Caco-2 (cell line): Measurements from ENCODE around the gene DOCK4. TPM values are rescaled to one million over a fixed set of nuclear protein-coding genes. Genes with fewer than 3 reads are reported as not detected.

ENCODE experiments used
- BruUV-seq: library from RNA; stranded (reverse); fragments of 400-500 nt; replicated peaks from 2 replicates; lab custom pipeline; 2021; lab: Mats Ljungman, UMichigan
- CTCF ChIA-PET: fragments of 300-600 bp; sonication (Branson Sonifier 250); formaldehyde crosslinking; loops from one replicate; lab custom pipeline; 2022; ENCODE audit warnings: antibody characterized with exemption; lab: Charles Lee
- POLR2A ChIA-PET: fragments of 300-600 bp; sonication (Branson Sonifier 250); formaldehyde crosslinking; loops from one replicate; lab custom pipeline; 2022; ENCODE audit warnings: antibody characterized with exemption; lab: Charles Lee
- DNase-seq, 2 experiments: peaks; one replicate each; pipeline versions ENCODE4 v3.0.0 to v3.0.0-alpha.2; 2020 to 2022
- H3K27me3 ChIP-seq: replicated peaks from 2 replicates; pipeline ENCODE4 v1.6.0; 2011; ENCODE audit warnings: low read length; ENCODE audit not compliant: control insufficient read depth, insufficient read depth
- H3K36me3 ChIP-seq: 2 replicates; pipeline ENCODE4 v1.5.1; 2011; ENCODE audit warnings: low read length; ENCODE audit not compliant: control insufficient read depth, insufficient read depth
- H3K4me1 ChIP-seq: fragments of 250-450 bp; sonication (Bioruptor Pico); 2 replicates; pipeline ENCODE4 v1.5.1; 2020; ENCODE audit warnings: mild to moderate bottlenecking
- H3K4me3 ChIP-seq: 2 replicates; pipeline ENCODE4 v1.5.1; 2011; ENCODE audit warnings: low read depth, mild to moderate bottlenecking, control low read depth, low read length
- H3K9me3 ChIP-seq: fragments of 250-450 bp; sonication (Bioruptor Pico); 2 replicates; pipeline ENCODE4 v1.5.1; 2020; ENCODE audit warnings: mild to moderate bottlenecking, moderate library complexity
- H3K27ac Mint-ChIP-seq: one replicate; pipeline ENCODE4 v1.8.0; 2022; ENCODE audit warnings: mixed read lengths; ENCODE audit not compliant: unreplicated experiment
- H3K27me3 Mint-ChIP-seq: one replicate; pipeline ENCODE4 v1.8.0; 2022; ENCODE audit warnings: mixed read lengths; ENCODE audit not compliant: insufficient read depth, unreplicated experiment
- H3K36me3 Mint-ChIP-seq: one replicate; pipeline ENCODE4 v1.8.0; 2022; ENCODE audit warnings: mild to moderate bottlenecking, mixed read lengths; ENCODE audit not compliant: insufficient read depth, unreplicated experiment
- H3K4me1 Mint-ChIP-seq: one replicate; pipeline ENCODE4 v1.8.0; 2022; ENCODE audit warnings: low read depth, mixed read lengths; ENCODE audit not compliant: unreplicated experiment
- H3K4me3 Mint-ChIP-seq: one replicate; pipeline ENCODE4 v1.8.0; 2022; ENCODE audit warnings: mild to moderate bottlenecking, moderate library complexity, mixed read lengths; ENCODE audit not compliant: unreplicated experiment
- H3K9me3 Mint-ChIP-seq: one replicate; pipeline ENCODE4 v1.8.0; 2022; ENCODE audit warnings: mixed read lengths; ENCODE audit not compliant: unreplicated experiment
- CTCF ChIP-seq, 2 experiments: fragments of 200-600 bp in 1 of 2; IDR thresholded peaks; 1 replicate in 1 of 2; 2 replicates in 1 of 2; pipeline versions ENCODE4 v1.5.1 to v1.8.0; 2011 to 2022; ENCODE audit warnings: antibody characterized with exemption in 1 of 2, control low read depth in 1 of 2, inconsistent platforms in 1 of 2, low read depth in 1 of 2, low read length in 1 of 2, mild to moderate bottlenecking in 1 of 2, moderate library complexity in 1 of 2; ENCODE audit not compliant: insufficient read depth in 1 of 2, severe bottlenecking in 1 of 2, unreplicated experiment in 1 of 2
- intact Hi-C: fragments of 100-400 bp; cut with micrococcal nuclease; formaldehyde crosslinking; loops from one replicate; pipeline ENCODE4 v1.10.0; 2022; ENCODE audit not compliant: unreplicated experiment
- total RNA-seq: library from RNA; stranded (reverse); gene quantifications from 2 replicates; pipeline ENCODE4 v1.2.3, GENCODE V29; 2022

The DOCK4 gene
- total RNA-seq, 1 experiment from 2014 or later = 2.0 TPM

- H3K4me1 Mint-ChIP-seq = peaks cover 4% of the 10 kb centered on the region
- H3K36me3 Mint-ChIP-seq = peaks cover 5% of the 10 kb centered on the region
- Histone ChIP-seq H3K27me3 (no peaks in the 10 kb centered on the region), H3K4me1 (no peaks in the 10 kb centered on the region), H3K4me3 (no peak overlapping the region), H3K9me3 (no peaks in the 10 kb centered on the region), H3K36me3 (no peaks in the 10 kb centered on the region)
- ChIA-PET CTCF (no interaction called here), POLR2A (no interaction called here)
- no peak overlapping the region for H3K27ac Mint-ChIP-seq
- H3K27me3 Mint-ChIP-seq = no peaks in the 10 kb centered on the region
- no peak for DNase-seq
- H3K9me3 Mint-ChIP-seq = peaks cover 24% of the 10 kb centered on the region
- intact Hi-C loops = no loop called here
- no peak overlapping the region for H3K4me3 Mint-ChIP-seq
- no TSS peak for BruUV-seq
- no peak for TF ChIP-seq CTCF (IDR thresholded peaks at IDR 0.05; ENCODE audit: insufficient read depth in 1 of 2, low read depth in 1 of 2, low read length in 1 of 2, severe bottlenecking in 1 of 2, unreplicated experiment in 1 of 2)
Observed at GRCh38 chr7:111789870-111790269, 416.3 kb downstream of the DOCK4 start.

- POLR2A ChIA-PET = no interaction called here
- CTCF ChIA-PET = no interaction called here
- H3K9me3 ChIP-seq = no peaks in the 10 kb centered on the region
- DNase-seq = no peak
- Mint-ChIP-seq H3K4me1 (peaks cover 11% of the 10 kb centered on the region), H3K9me3 (peaks cover 15% of the 10 kb centered on the region), H3K36me3 (peaks cover 4% of the 10 kb centered on the region), H3K27me3 (no peaks in the 10 kb centered on the region), H3K27ac (no peak overlapping the region), H3K4me3 (no peak overlapping the region)
- TF ChIP-seq CTCF (IDR thresholded peaks at IDR 0.05; ENCODE audit: insufficient read depth in 1 of 2, low read depth in 1 of 2, low read length in 1 of 2, severe bottlenecking in 1 of 2, unreplicated experiment in 1 of 2) = no peak
- H3K36me3 ChIP-seq = no peaks in the 10 kb centered on the region
- H3K4me3 ChIP-seq = no peak overlapping the region
- BruUV-seq = no TSS peak
- intact Hi-C loops = no loop called here
- H3K27me3 ChIP-seq = no peaks in the 10 kb centered on the region
- no peaks in the 10 kb centered on the region for H3K4me1 ChIP-seq
Observed at GRCh38 chr7:111789048-111789320, 417.2 kb downstream of the DOCK4 start.

- Mint-ChIP-seq H3K36me3 (no peaks in the 10 kb centered on the region), H3K4me1 (peaks cover 11% of the 10 kb centered on the region), H3K27me3 (no peaks in the 10 kb centered on the region), H3K4me3 (no peak overlapping the region), H3K9me3 (peaks cover 10% of the 10 kb centered on the region), H3K27ac (no peak overlapping the region)
- POLR2A ChIA-PET = no interaction called here
- DNase-seq = no peak
- no peaks in the 10 kb centered on the region for H3K27me3 ChIP-seq
- intact Hi-C loops = no loop called here
- H3K4me1 ChIP-seq = no peaks in the 10 kb centered on the region
- CTCF ChIA-PET = no interaction called here
- H3K9me3 ChIP-seq = no peaks in the 10 kb centered on the region
- no peaks in the 10 kb centered on the region for H3K36me3 ChIP-seq
- H3K4me3 ChIP-seq = no peak overlapping the region
- no peak for TF ChIP-seq CTCF (IDR thresholded peaks at IDR 0.05; ENCODE audit: insufficient read depth in 1 of 2, low read depth in 1 of 2, low read length in 1 of 2, severe bottlenecking in 1 of 2, unreplicated experiment in 1 of 2)
- BruUV-seq = no TSS peak
Observed at GRCh38 chr7:111788286-111789047, 417.7 kb downstream of the DOCK4 start.
